GM19239 (cell line): ENCODE results near the gene ADAMTS10.
A peak's percentile ranks its signal among the peaks of the same experiment; 100 is the strongest.
"Not testable (repeated sequence)": the region's sequence is repeated elsewhere in the genome, so short reads cannot be mapped to it uniquely, and the experiment has no call there.

Source experiments
- DNase-seq: peaks from one replicate; pipeline ENCODE4 v3.0.0; 2011; ENCODE audit warnings: low spot score; ENCODE audit not compliant: insufficient read length
- FAIRE-seq: peaks from 2 replicates; lab custom pipeline; 2011; peaks lifted over from hg19 to GRCh38; lab: Jason Lieb, UNC

Gene ADAMTS10

DNA sequence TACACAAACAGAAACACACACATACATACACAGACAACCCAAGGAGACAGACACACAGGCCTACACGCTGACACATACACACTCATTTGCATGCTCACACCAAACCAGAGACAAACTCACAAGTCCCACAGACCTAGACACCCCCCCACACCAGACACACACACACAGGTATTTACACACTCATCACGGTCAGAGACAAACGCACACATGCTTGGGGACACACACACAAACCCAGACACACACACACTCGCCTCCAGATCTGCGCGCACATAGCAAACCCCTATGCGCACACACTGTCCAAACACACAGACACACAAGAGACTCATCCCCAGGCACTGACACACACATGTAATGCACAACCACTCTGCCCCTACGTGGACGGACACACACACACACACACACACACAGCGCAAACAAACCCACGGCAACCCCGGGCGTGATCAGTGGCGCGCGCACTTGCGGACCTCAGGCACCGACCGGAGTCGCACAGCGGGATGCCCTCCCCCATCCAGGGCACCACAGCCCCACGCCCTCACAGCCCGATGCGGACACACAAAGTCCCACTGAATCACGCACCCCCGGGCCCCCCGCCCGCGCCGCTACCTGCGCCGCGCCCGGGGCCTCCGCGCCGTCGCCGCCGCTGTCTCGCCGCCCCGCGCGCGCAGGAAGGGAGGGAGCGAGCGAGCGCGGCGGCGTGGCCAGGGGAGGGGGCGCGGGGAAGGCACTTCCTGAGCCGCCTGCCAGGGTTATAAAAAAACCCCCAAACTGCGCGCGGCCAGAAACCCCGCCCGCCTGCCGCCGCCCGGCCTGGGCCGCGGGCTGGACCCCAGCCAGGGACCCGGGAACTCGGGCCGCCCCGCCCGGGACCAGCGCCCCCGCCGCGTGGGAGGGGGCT, at the start of gene ADAMTS10:
TSS of gene ADAMTS10 (minus strand) at position 675 of the 895 bp plus-strand sequence. CDS start 5,005 bp downstream, outside the sequence.
- DNase-seq (no peak), FAIRE-seq (no peak)

- no peak for FAIRE-seq
- DNase-seq = no peak
Observed at GRCh38 chr19:8659905-8660304, 49.4 kb upstream of the ADAMTS10 start.

- no peak for DNase-seq
Observed at GRCh38 chr19:8657869-8658268, 47.4 kb upstream of the ADAMTS10 start.

GRCh38 chr19:8655340-8655709, 44.8 kb upstream of the ADAMTS10 start:
- DNase-seq (no peak), FAIRE-seq (no peak)

More at GRCh38 chr19:8657869-8658268, 47.4 kb upstream of the ADAMTS10 start:
- FAIRE-seq = no peak

GRCh38 chr19:8654591-8655339, 44.2 kb upstream of the ADAMTS10 start:
- peak; percentile 71 for DNase-seq
- no peak for FAIRE-seq

DNA sequence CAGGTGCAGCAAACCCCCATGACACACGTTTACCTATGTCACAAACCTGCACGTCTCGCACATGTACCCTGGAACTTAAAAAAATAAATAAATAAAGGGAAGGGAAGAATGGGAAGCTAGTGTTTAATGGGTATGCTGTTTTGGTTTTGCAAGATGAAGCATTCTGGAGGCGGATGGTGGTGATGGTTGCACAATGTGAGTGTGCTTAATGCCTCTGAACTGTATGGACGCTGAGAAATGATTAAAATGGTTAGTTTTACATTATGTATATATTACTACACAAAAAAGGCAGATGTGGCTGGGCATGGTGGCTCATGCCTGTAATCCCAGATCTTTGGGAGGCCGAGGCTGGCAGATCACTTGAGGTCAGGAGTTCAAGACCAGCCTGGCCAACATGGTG, 37.7 kb upstream of the ADAMTS10 start:
- FAIRE-seq (no peak), DNase-seq (no peak)

DNA sequence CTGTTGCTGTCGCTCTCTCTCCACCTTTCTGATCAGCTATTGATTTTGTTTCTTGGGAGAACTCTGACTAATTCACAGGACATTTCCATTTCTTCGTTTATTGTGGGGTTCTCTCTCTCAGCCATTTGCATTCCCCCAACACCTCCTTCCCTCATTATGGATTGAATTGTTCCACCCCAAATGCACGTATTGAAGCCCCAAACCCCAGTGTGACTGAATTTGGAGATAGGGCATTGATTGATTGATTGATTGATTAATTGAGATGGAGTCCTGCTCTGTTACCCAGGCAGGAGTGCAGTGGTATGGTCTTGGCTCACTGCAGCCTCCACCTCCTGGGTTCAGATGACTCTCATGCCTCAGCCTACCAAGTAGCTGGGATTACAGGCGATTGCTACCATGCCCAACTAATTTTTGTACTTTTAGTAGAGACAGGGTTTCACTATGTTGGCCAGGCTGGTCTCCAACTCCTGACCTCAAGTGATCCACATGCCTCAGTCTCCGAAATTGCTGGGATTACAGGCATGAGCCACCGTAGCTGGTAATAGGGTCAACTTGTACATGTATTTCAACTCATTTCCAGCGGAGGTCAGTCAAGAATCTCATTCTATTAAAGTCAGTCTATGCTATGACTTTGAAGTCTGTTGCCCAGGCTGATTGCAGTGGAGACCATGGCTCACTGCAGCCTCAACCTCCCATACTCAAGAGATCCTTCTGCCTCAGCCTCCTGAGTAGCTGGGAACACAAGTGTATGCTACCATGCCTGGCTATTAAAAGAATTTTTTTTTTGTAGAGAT, 33.5 kb upstream of the ADAMTS10 start:
- FAIRE-seq = no peak
- DNase-seq = no peak

- FAIRE-seq = no peak
Observed at GRCh38 chr19:8642561-8642960, 32.0 kb upstream of the ADAMTS10 start.

DNA sequence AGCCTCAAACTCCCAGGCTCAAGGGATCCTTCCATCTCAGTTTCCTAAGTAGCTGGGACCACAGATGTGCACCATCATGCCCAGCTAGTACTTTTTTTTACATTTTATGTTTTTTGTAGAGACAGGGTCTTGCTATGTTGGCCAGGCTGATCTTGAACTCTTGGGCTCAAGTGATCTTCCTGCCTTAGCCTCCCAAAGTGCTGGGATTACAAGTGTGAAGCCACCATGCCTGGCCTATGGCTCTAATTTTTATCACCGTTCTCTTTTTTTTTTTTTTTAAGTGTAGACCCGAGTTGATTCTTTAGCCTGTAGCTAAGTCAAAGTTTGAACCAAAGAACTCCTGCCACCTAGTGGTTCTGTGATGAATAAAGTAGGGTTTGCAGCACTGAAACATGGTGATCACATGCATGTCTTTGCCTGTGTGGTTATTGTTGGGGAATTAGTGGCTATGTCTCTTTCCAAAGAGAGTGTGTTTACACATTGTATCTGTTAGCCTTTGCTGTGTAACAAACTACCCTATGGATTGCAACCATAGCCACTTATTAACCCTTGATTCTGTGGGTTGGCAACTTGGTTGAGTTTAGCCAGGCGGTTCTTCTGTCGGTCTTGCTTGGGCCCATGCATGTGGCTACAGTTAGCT, 31.5 kb upstream of the ADAMTS10 start:
- no peak for DNase-seq
- no peak for FAIRE-seq

More at GRCh38 chr19:8642561-8642960, 32.0 kb upstream of the ADAMTS10 start:
- no peak for DNase-seq

- DNase-seq = no peak
- FAIRE-seq = no peak
Observed at GRCh38 chr19:8641221-8641907, 30.8 kb upstream of the ADAMTS10 start.

- no peak for DNase-seq
- no peak for FAIRE-seq
Observed at GRCh38 chr19:8640402-8641004, 30.0 kb upstream of the ADAMTS10 start.

- no peak for DNase-seq
- FAIRE-seq = no peak
Observed at GRCh38 chr19:8639821-8640401, 29.4 kb upstream of the ADAMTS10 start.

DNA sequence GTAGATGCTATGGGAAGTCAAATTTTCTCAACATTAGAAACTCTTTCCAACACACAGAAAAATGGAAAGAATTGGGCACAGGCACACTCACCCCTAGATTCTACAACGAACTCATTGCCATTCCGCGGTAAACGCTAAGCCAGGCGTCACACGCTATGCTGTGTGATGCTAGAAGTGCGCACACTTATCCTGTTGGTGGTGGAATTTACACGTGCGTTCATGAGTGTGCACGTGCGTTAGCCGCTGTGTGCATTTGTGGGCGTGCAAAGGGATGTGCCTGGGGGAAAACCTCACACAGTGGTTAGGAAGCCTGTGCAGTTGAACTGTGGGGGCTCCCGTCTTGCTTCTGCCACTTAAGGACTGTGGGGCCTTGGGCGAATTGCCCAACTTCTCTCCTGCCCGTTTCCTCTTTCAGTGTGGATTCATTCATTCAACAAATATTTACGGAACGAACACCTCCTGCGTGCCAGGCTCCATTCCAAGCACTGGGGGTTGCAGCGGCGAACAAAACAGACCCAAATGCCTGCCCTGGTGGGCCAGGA, 27.6 kb upstream of the ADAMTS10 start:
- DNase-seq (no peak), FAIRE-seq (no peak)

DNA sequence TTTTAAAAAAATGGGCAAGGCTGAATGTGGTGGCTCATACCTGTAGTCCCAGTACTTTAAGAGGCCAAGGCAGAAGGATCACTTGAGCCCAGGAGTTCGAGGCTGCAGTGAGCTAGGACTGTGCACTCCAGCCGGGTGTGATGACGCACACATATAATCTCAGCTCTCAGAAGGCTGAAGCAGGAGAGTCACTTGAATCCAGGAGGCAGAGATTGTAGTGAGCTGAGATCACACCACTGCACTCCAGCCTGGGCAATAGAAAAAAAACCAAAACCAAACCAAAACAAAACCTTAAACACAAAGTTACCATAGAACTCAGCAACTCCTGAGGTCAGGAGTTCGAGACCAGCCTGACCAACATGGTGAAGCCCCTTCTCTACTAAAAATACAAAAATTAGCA, 26.6 kb upstream of the ADAMTS10 start:
- FAIRE-seq = not testable (repeated sequence)

GRCh38 chr19:8635422-8635821, 24.9 kb upstream of the ADAMTS10 start:
- DNase-seq (no peak), FAIRE-seq (no peak)

More for the DNA sequence above, 26.6 kb upstream of the ADAMTS10 start:
- DNase-seq = not testable (repeated sequence)

DNA sequence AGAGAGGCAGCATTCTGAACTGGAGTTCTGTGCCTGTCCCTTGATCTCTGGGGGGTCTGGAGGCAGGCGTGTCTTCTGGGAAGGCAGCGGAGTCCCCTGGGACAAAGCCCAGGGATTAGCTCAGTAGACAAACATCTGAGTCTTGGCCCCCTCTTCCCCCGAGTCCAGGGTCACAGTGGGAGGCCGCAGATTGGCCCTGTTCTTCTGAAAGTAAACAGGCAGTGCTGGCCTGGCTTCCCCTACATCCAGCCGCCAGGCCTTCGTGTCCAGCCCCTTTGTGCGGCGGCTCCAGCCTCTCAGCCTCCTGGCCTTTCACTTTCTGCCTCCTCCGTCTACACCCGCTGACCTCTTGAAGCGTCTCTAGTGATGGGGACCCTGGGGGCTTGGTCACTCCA, 20.9 kb upstream of the ADAMTS10 start:
- no peak for DNase-seq
- no peak for FAIRE-seq

DNA sequence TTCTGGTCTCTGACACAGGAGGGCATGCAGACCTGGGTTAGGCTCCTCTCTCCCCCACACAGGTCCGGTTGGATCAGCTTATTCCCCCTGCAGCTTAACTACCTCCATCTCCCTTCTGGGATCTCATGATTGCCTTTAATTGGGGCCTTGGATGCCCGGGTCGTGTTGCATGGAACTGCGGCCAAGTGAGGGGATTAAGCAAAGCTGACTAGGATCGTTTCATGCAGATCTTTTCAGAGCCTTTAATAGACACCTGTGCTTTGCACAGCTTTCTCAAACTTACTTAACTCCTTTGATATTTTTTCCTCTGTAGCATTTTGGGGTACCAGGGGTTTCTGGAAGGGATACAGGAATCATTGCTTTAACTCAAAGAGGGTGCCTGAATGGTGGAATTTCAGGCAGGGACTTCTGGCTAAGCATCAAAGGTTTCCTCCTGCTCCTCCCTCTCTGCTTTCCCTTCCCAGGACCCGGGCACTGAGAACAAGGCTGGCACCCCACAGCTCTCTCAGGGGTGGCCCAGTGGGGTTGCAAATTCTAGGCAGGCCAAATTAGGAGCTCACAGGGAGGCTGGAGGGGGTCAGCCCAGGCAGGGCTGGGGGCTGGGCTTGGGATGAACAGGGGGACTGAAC, 20.4 kb upstream of the ADAMTS10 start:
- FAIRE-seq (no peak), DNase-seq (no peak)
